Measurements from ENCODE around the gene LEFTY2.

Gene LEFTY2

GRCh38 chr1:225941187-225941941 lies at the start of gene LEFTY2:
TSS of gene LEFTY2 (minus strand) at chr1:225941220. CDS start at chr1:225941140, 80 bp downstream.
- TF ChIP-seq CTCF (IDR thresholded peaks at IDR 0.05; ENCODE audit: extremely low read depth, insufficient read depth, missing control alignments), result no peak
- no peak for DNase-seq (ENCODE audit: low spot score)
- in situ Hi-C loops (cut with MboI; ENCODE audit: low pct_unique_long_range_greater_than_20kb, low sequenced_read_pairs, unreplicated experiment), result no loop called here

GRCh38 chr1:225987491-225988316 lies 46.7 kb upstream of the LEFTY2 start:
- in situ Hi-C loops (cut with MboI; ENCODE audit: low pct_unique_long_range_greater_than_20kb, low sequenced_read_pairs, unreplicated experiment), result loop anchor here (10.0 kb wide), 1 partner anchor 513 kb away; no protein-coding TSS in a partner anchor
- peak; percentile 69 for TF ChIP-seq CTCF (IDR thresholded peaks at IDR 0.05; ENCODE audit: extremely low read depth, insufficient read depth, missing control alignments)
- no peak for DNase-seq (ENCODE audit: low spot score)

- in situ Hi-C loops (cut with MboI; ENCODE audit: low pct_unique_long_range_greater_than_20kb, low sequenced_read_pairs, unreplicated experiment), result loop anchor here (10.0 kb wide), 1 partner anchor 507 kb away; no protein-coding TSS in a partner anchor
- no peak for DNase-seq (ENCODE audit: low spot score)
- TF ChIP-seq CTCF (IDR thresholded peaks at IDR 0.05; ENCODE audit: extremely low read depth, insufficient read depth, missing control alignments), result no peak
These were observed 40.7 kb upstream of the LEFTY2 start for GRCh38 chr1:225981714-225982113.

- no peak for DNase-seq (ENCODE audit: low spot score)
- no peak for TF ChIP-seq CTCF (IDR thresholded peaks at IDR 0.05; ENCODE audit: extremely low read depth, insufficient read depth, missing control alignments)
- in situ Hi-C loops (cut with MboI; ENCODE audit: low pct_unique_long_range_greater_than_20kb, low sequenced_read_pairs, unreplicated experiment), result loop anchor here (10.0 kb wide), 1 partner anchor 505 kb away; no protein-coding TSS in a partner anchor
These were observed 39.2 kb upstream of the LEFTY2 start for GRCh38 chr1:225980005-225980836.

- in situ Hi-C loops (cut with MboI; ENCODE audit: low pct_unique_long_range_greater_than_20kb, low sequenced_read_pairs, unreplicated experiment), result no loop called here
- no peak for DNase-seq (ENCODE audit: low spot score)
- TF ChIP-seq CTCF (IDR thresholded peaks at IDR 0.05; ENCODE audit: extremely low read depth, insufficient read depth, missing control alignments), result no peak
These were observed 38.4 kb upstream of the LEFTY2 start for GRCh38 chr1:225979421-225979820.
